SK-N-SH treated with all-trans-retinoic acid at 6 μM for 48 hours (cell line): ENCODE measurements around the gene ACOT7.
A peak's percentile ranks its signal among the peaks of the same experiment; 100 is the strongest.
"Not testable (repeated sequence)": the region's sequence is repeated elsewhere in the genome, so short reads cannot be mapped to it uniquely, and the experiment has no call there.

Experiments
- ATAC-seq: fragments of 200-7000 bp; cut with Tn5 transposase; 3 replicates; pipeline ENCODE4 v1.9.1; 2020; ENCODE audit warnings: mild to moderate bottlenecking, moderate library complexity
- ARNTL ChIP-seq: fragments of 450-650 bp; formaldehyde crosslinking; IDR thresholded peaks from 2 replicates; pipeline ENCODE4 v1.5.0; 2020; ENCODE audit warnings: low read depth, mild to moderate bottlenecking, moderate library complexity, borderline replicate concordance
- BACH2 ChIP-seq: fragments of 250-450 bp; sonication (Bioruptor Pico); IDR thresholded peaks from 2 replicates; pipeline ENCODE4 v1.9.0; 2021; ENCODE audit warnings: mild to moderate bottlenecking, borderline replicate concordance
- CSDC2 ChIP-seq: fragments of 250-450 bp; sonication (Bioruptor Pico); IDR thresholded peaks from 2 replicates; pipeline ENCODE4 v1.5.0; 2020; ENCODE audit warnings: mild to moderate bottlenecking, moderate library complexity
- GLIS3 ChIP-seq: fragments of 250-450 bp; sonication (Bioruptor Pico); IDR thresholded peaks from 2 replicates; pipeline ENCODE4 v1.5.0; 2020; ENCODE audit warnings: mild to moderate bottlenecking, moderate library complexity
- OSR1 ChIP-seq: fragments of 250-450 bp; sonication (Bioruptor Pico); IDR thresholded peaks from 2 replicates; pipeline ENCODE4 v1.8.0; 2022; ENCODE audit warnings: moderate library complexity, mild to moderate bottlenecking, inconsistent platforms
- PPARA ChIP-seq: fragments of 250-450 bp; sonication (Bioruptor Pico); IDR thresholded peaks from 2 replicates; pipeline ENCODE4 v1.5.0; 2020; ENCODE audit warnings: mild to moderate bottlenecking, borderline replicate concordance
- RARB ChIP-seq: fragments of 250-450 bp; sonication (Bioruptor Pico); IDR thresholded peaks from 2 replicates; pipeline ENCODE4 v1.8.0; 2021; ENCODE audit warnings: mild to moderate bottlenecking, moderate library complexity
- SNAI2 ChIP-seq: fragments of 250-450 bp; sonication (Bioruptor Pico); IDR thresholded peaks from 2 replicates; pipeline ENCODE4 v1.5.0; 2020; ENCODE audit warnings: mild to moderate bottlenecking, moderate library complexity
- TCF4 ChIP-seq: fragments of 250-450 bp; sonication (Bioruptor Pico); IDR thresholded peaks from 2 replicates; pipeline ENCODE4 v1.8.0; 2021; ENCODE audit warnings: mild to moderate bottlenecking, moderate library complexity, borderline replicate concordance
- TOX ChIP-seq: fragments of 250-450 bp; sonication (Bioruptor Pico); IDR thresholded peaks from 2 replicates; pipeline ENCODE4 v1.8.0; 2021; ENCODE audit warnings: mild to moderate bottlenecking, moderate library complexity, borderline replicate concordance
- ZC3H10 ChIP-seq: fragments of 250-450 bp; sonication (Bioruptor Pico); IDR thresholded peaks from 2 replicates; pipeline ENCODE4 v1.5.1; 2021; ENCODE audit warnings: mild to moderate bottlenecking, moderate library complexity
- ZFP3 ChIP-seq: fragments of 250-450 bp; sonication (Bioruptor Pico); IDR thresholded peaks from 2 replicates; pipeline ENCODE4 v1.5.0; 2020; ENCODE audit warnings: mild to moderate bottlenecking, moderate library complexity
- ZFP30 ChIP-seq: fragments of 450-650 bp; formaldehyde crosslinking; IDR thresholded peaks from 2 replicates; pipeline ENCODE4 v1.5.0; 2022; ENCODE audit warnings: mild to moderate bottlenecking, moderate library complexity
- ZNF565 ChIP-seq: fragments of 450-650 bp; formaldehyde crosslinking; conservative IDR thresholded peaks from 2 replicates; pipeline ENCODE4 v1.5.0; 2020; ENCODE audit warnings: low read depth, mild to moderate bottlenecking, moderate library complexity
- ZNF70 ChIP-seq: fragments of 450-650 bp; formaldehyde crosslinking; IDR thresholded peaks from 2 replicates; pipeline ENCODE4 v1.5.0; 2020; ENCODE audit warnings: mild to moderate bottlenecking, moderate library complexity
- TF ChIP-seq, protein P1 (sequence below): fragments of 250-450 bp; sonication (Bioruptor Pico); IDR thresholded peaks from 2 replicates; pipeline ENCODE4 v1.5.1; 2020; ENCODE audit warnings: low read depth, mild to moderate bottlenecking, moderate library complexity
- TF ChIP-seq, protein P2 (sequence below): fragments of 250-450 bp; sonication (Bioruptor Pico); IDR thresholded peaks from 2 replicates; pipeline ENCODE4 v1.5.0; 2020; ENCODE audit warnings: mild to moderate bottlenecking, moderate library complexity
- TF ChIP-seq, protein P3 (sequence below): fragments of 250-450 bp; sonication (Bioruptor Pico); IDR thresholded peaks from 2 replicates; pipeline ENCODE4 v1.8.0; 2020; ENCODE audit warnings: mild to moderate bottlenecking, moderate library complexity, borderline replicate concordance
- TF ChIP-seq, protein P4 (sequence below): fragments of 250-450 bp; sonication (Bioruptor Pico); IDR thresholded peaks from 2 replicates; pipeline ENCODE4 v1.8.0; 2021; ENCODE audit warnings: low read depth, mild to moderate bottlenecking, moderate library complexity, borderline replicate concordance
- TF ChIP-seq, protein P5 (sequence below): fragments of 250-450 bp; sonication (Bioruptor Pico); IDR thresholded peaks from 2 replicates; pipeline ENCODE4 v1.5.1; 2021; ENCODE audit warnings: mild to moderate bottlenecking, moderate library complexity

The ACOT7 gene

DNA sequence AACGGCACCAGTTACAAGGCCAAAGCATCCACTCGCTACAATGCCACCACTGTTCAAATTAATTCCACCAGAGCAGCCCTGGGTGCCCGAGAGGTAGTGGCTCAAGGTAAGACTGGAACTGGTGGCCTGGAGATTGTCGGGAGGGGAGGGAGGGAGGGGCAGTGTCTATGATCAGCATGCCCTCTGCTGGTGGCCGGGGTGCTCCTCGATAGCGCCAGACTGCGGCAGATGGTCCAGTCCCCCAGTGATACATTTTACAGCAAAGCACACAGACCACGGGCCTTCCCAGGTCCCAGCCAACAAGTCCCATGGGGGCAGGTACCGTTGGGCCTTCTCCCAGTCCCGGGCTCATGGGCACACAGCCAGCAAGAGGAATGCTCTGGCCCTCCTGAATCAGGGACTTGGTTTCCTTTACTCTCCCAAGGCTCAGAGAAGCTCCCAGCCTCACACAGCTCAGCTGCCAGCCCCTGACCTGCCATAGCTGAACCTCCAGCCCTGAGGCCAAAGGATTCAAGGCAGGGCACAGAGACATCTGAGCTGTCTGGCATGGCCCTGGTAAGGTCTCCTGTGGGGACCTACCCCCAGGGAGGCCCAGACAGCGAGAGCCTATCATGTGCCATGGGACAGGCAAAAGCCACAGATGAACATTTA is 15.3 kb downstream of the ACOT7 start:
- ATAC-seq: peak; percentile 82
- TF ChIP-seq, protein P1, sequence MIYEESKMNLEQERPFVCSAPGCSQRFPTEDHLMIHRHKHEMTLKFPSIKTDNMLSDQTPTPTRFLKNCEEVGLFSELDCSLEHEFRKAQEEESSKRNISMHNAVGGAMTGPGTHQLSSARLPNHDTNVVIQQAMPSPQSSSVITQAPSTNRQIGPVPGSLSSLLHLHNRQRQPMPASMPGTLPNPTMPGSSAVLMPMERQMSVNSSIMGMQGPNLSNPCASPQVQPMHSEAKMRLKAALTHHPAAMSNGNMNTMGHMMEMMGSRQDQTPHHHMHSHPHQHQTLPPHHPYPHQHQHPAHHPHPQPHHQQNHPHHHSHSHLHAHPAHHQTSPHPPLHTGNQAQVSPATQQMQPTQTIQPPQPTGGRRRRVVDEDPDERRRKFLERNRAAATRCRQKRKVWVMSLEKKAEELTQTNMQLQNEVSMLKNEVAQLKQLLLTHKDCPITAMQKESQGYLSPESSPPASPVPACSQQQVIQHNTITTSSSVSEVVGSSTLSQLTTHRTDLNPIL: no peak
- TF ChIP-seq TOX (CRISPR knock-in tag): no peak
- TF ChIP-seq ARNTL (CRISPR knock-in tag): no peak
- no peak for TF ChIP-seq GLIS3 (CRISPR knock-in tag)
- TF ChIP-seq ZFP30: no peak
- TF ChIP-seq OSR1: no peak
- TF ChIP-seq ZNF70: no peak
- no peak for TF ChIP-seq ZC3H10 (CRISPR knock-in tag)
- TF ChIP-seq CSDC2: no peak
- TF ChIP-seq TCF4: no peak
- TF ChIP-seq, protein P2, sequence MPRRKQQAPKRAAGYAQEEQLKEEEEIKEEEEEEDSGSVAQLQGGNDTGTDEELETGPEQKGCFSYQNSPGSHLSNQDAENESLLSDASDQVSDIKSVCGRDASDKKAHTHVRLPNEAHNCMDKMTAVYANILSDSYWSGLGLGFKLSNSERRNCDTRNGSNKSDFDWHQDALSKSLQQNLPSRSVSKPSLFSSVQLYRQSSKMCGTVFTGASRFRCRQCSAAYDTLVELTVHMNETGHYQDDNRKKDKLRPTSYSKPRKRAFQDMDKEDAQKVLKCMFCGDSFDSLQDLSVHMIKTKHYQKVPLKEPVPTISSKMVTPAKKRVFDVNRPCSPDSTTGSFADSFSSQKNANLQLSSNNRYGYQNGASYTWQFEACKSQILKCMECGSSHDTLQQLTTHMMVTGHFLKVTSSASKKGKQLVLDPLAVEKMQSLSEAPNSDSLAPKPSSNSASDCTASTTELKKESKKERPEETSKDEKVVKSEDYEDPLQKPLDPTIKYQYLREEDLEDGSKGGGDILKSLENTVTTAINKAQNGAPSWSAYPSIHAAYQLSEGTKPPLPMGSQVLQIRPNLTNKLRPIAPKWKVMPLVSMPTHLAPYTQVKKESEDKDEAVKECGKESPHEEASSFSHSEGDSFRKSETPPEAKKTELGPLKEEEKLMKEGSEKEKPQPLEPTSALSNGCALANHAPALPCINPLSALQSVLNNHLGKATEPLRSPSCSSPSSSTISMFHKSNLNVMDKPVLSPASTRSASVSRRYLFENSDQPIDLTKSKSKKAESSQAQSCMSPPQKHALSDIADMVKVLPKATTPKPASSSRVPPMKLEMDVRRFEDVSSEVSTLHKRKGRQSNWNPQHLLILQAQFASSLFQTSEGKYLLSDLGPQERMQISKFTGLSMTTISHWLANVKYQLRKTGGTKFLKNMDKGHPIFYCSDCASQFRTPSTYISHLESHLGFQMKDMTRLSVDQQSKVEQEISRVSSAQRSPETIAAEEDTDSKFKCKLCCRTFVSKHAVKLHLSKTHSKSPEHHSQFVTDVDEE (CRISPR knock-in tag): no peak
- TF ChIP-seq RARB (CRISPR knock-in tag): no peak
- no peak for TF ChIP-seq PPARA (CRISPR knock-in tag)
- TF ChIP-seq ZFP3 (CRISPR knock-in tag): no peak

DNA sequence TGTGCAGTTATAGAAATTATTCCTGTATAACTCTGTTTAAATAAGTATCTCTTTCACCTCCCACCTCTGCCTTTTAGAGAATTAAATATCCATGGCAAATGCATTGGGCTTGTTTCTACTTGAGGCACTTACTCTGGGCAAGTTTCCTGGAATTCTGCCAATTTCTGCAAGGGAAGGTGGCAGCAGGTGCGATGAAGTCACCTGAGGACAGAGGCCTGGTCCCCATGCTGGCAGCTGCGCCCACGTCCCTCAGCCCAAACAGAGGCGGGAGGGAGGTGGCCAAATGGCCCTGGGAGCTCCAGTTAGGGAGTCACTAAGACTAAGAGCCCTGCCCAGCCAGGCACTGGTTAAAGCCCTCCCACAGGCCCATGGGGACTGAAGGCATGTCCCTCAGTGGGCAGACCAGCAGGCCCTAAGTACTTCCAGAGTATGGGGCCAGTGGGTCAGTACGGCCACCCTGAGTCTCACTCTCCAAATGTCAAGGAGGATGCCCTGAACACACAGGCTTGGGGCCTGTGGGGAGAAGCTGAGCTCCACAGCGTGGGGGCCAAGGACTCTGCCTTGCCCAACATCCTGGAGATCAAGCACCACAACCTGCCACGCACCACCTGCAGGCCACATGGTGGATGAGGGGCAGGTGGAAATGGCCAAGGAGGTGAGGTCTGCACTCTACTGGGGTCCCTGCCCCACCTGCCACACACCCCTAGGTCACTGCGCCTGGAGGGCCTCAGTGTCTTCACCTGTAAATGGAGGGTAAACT is 19.4 kb downstream of the ACOT7 start:
- no peak for ATAC-seq
- TF ChIP-seq, protein P3, sequence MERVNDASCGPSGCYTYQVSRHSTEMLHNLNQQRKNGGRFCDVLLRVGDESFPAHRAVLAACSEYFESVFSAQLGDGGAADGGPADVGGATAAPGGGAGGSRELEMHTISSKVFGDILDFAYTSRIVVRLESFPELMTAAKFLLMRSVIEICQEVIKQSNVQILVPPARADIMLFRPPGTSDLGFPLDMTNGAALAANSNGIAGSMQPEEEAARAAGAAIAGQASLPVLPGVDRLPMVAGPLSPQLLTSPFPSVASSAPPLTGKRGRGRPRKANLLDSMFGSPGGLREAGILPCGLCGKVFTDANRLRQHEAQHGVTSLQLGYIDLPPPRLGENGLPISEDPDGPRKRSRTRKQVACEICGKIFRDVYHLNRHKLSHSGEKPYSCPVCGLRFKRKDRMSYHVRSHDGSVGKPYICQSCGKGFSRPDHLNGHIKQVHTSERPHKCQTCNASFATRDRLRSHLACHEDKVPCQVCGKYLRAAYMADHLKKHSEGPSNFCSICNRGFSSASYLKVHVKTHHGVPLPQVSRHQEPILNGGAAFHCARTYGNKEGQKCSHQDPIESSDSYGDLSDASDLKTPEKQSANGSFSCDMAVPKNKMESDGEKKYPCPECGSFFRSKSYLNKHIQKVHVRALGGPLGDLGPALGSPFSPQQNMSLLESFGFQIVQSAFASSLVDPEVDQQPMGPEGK (CRISPR knock-in tag): no peak

DNA sequence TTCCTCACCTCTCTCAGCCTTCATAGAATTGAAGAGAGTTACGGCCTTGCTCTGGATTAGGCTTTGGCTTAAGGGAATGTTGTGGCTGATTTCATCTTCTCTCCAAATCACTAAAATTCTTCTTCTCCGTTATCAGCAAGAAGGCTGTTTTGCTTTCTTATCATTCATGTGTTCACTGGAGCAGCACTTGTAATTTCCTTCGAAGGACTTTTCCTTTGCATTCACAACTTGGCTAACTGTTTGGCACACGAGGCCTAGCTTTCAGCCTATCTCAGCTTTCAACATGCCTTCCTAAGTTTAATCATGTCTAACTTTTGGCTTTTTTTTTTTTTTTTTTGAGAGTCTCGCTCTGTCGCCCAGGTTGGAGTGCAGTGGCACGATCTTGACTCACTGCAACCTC is 21.3 kb downstream of the ACOT7 start:
- not testable (repeated sequence) for ATAC-seq

DNA sequence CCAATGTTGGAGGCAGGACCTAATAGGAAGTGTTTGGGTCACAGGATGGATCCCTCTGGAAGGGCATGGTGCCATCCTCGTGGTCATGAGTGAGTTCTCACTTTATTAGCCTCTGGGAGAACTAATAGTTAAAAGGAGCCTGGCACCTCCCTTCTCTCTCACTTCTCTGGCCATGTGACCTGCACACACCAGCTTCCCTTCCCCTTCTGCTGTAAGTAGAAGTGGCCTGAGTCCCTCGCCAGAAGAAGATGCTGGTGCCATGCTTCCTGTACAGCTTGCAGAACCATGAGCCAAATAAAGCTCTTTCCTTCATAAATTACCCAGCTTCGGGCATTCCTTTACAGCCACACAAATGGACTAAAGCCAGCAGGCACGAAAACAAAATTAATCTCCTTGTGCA is 23.6 kb downstream of the ACOT7 start:
- no peak for ATAC-seq
- TF ChIP-seq BACH2 (CRISPR knock-in tag) (no peak), ZNF565 (CRISPR knock-in tag) (no peak), TCF4 (no peak), RARB (CRISPR knock-in tag) (no peak), PPARA (CRISPR knock-in tag) (no peak), OSR1 (no peak), ARNTL (CRISPR knock-in tag) (no peak), ZC3H10 (CRISPR knock-in tag) (no peak), ZNF70 (no peak), SNAI2 (CRISPR knock-in tag) (no peak)
- TF ChIP-seq, protein P4, sequence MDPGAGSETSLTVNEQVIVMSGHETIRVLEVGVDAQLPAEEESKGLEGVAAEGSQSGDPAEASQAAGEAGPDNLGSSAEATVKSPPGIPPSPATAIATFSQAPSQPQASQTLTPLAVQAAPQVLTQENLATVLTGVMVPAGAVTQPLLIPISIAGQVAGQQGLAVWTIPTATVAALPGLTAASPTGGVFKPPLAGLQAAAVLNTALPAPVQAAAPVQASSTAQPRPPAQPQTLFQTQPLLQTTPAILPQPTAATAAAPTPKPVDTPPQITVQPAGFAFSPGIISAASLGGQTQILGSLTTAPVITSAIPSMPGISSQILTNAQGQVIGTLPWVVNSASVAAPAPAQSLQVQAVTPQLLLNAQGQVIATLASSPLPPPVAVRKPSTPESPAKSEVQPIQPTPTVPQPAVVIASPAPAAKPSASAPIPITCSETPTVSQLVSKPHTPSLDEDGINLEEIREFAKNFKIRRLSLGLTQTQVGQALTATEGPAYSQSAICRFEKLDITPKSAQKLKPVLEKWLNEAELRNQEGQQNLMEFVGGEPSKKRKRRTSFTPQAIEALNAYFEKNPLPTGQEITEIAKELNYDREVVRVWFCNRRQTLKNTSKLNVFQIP: no peak
- TF ChIP-seq, protein P1: no peak
- TF ChIP-seq, protein P3 (CRISPR knock-in tag): no peak
- TF ChIP-seq, protein P5, sequence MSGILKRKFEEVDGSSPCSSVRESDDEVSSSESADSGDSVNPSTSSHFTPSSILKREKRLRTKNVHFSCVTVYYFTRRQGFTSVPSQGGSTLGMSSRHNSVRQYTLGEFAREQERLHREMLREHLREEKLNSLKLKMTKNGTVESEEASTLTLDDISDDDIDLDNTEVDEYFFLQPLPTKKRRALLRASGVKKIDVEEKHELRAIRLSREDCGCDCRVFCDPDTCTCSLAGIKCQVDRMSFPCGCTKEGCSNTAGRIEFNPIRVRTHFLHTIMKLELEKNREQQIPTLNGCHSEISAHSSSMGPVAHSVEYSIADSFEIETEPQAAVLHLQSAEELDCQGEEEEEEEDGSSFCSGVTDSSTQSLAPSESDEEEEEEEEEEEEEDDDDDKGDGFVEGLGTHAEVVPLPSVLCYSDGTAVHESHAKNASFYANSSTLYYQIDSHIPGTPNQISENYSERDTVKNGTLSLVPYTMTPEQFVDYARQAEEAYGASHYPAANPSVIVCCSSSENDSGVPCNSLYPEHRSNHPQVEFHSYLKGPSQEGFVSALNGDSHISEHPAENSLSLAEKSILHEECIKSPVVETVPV (CRISPR knock-in tag): no peak
